SK-N-SH (cell line): Measurements from ENCODE around the gene UBE2D3. TPM values are rescaled to one million over a fixed set of nuclear protein-coding genes. Genes with fewer than 3 reads are reported as not detected.

Experiments used
- CTCF ChIA-PET: fragments of 300-600, 350-600 bp; formaldehyde crosslinking; extraction: SDS; loops from one replicate; lab custom pipeline; 2021; lab: Yijun Ruan, JAX
- POLR2A ChIA-PET: fragments of 350-600 bp; sonication (Branson Sonifier 250); formaldehyde crosslinking; extraction: SDS; loops from one replicate; lab custom pipeline; 2020; ENCODE audit warnings: antibody characterized with exemption, inconsistent platforms; lab: Yijun Ruan, JAX
- DNase-seq: peaks from one replicate; pipeline ENCODE4 v3.0.0; 2012
- H2AFZ ChIP-seq: fragments of 200-600 bp; sonication (generic); 2 replicates; pipeline ENCODE4 v1.8.1; 2016; ENCODE audit warnings: antibody characterized with exemption, mild to moderate bottlenecking, low read depth
- H3F3A ChIP-seq: fragments of 200-600 bp; sonication (generic); replicated peaks from 2 replicates; pipeline ENCODE3; 2016; ENCODE audit warnings: antibody characterized with exemption, mild to moderate bottlenecking; ENCODE audit not compliant: insufficient read depth
- H3K27ac ChIP-seq, 2 experiments: fragments of 200-500 bp in 1 of 2; fragments of 200-600 bp in 1 of 2; sonication (Bioruptor generic) in 1 of 2; sonication (generic), shearing (Covaris generic) in 1 of 2; 2 replicates each; pipeline versions ENCODE4 v1.5.1 to v1.6.1; 2014 to 2016; ENCODE audit warnings: low read depth in 2 of 2, inconsistent platforms in 1 of 2, low read length in 1 of 2, mild to moderate bottlenecking in 1 of 2, mixed read lengths in 1 of 2
- H3K27me3 ChIP-seq: fragments of 200-600 bp; sonication (generic), shearing (Covaris generic); 2 replicates; pipeline ENCODE4 v1.6.1; 2016; ENCODE audit warnings: mixed run types; ENCODE audit not compliant: insufficient read depth
- H3K36me3 ChIP-seq, 2 experiments: fragments of 200-500 bp in 1 of 2; fragments of 200-600 bp in 1 of 2; sonication (Bioruptor generic) in 1 of 2; sonication (generic) in 1 of 2; replicated peaks in 1 of 2; 2 replicates each; pipeline versions ENCODE3 to v1.5.1; 2014 to 2016; ENCODE audit warnings: low read length in 1 of 2, mild to moderate bottlenecking in 1 of 2; ENCODE audit not compliant: insufficient read depth in 2 of 2, control insufficient read depth in 1 of 2
- H3K4me1 ChIP-seq, 2 experiments: fragments of 200-500 bp in 1 of 2; fragments of 200-600 bp in 1 of 2; sonication (Bioruptor generic) in 1 of 2; sonication (generic), shearing (Covaris generic) in 1 of 2; 2 replicates each; pipeline versions ENCODE4 v1.5.1 to v1.6.1; 2014 to 2016; ENCODE audit warnings: low read depth in 1 of 2, low read length in 1 of 2, mixed run types in 1 of 2; ENCODE audit not compliant: insufficient read depth in 2 of 2, control insufficient read depth in 1 of 2
- H3K4me2 ChIP-seq: fragments of 200-600 bp; sonication (generic), shearing (Covaris generic); 2 replicates; pipeline ENCODE4 v1.6.1; 2017; ENCODE audit warnings: mixed run types
- H3K4me3 ChIP-seq, 2 experiments: fragments of 200-500 bp in 1 of 2; fragments of 200-600 bp in 1 of 2; sonication (Bioruptor generic) in 1 of 2; sonication (generic), shearing (Covaris generic) in 1 of 2; 2 replicates each; pipeline versions ENCODE4 v1.5.1 to v1.8.1; 2014 to 2016; ENCODE audit warnings: low read depth in 2 of 2, inconsistent platforms in 1 of 2, low read length in 1 of 2, mild to moderate bottlenecking in 1 of 2, mixed read lengths in 1 of 2, moderate library complexity in 1 of 2
- H3K79me2 ChIP-seq: fragments of 200-600 bp; sonication (generic); 2 replicates; pipeline ENCODE4 v1.8.1; 2017; ENCODE audit warnings: mild to moderate bottlenecking; ENCODE audit not compliant: insufficient read depth
- H3K9ac ChIP-seq: fragments of 200-600 bp; sonication (generic); 2 replicates; pipeline ENCODE4 v1.6.1; 2017; ENCODE audit warnings: mixed run types
- H3K9me2 ChIP-seq: fragments of 200-600 bp; sonication (generic); 2 replicates; pipeline ENCODE4 v1.6.1; 2017; ENCODE audit warnings: mixed run types
- H3K9me3 ChIP-seq: fragments of 200-600 bp; sonication (generic); 2 replicates; pipeline ENCODE4 v1.6.1; 2017; ENCODE audit warnings: mixed run types, mild to moderate bottlenecking, moderate library complexity
- H4K20me1 ChIP-seq: fragments of 200-600 bp; sonication (generic); 2 replicates; pipeline ENCODE4 v1.6.1; 2017; ENCODE audit warnings: mild to moderate bottlenecking, mixed run types; ENCODE audit not compliant: insufficient read depth
- ELF1 ChIP-seq: IDR thresholded peaks from 2 replicates; pipeline ENCODE4 v1.4.0; 2012
- EP300 ChIP-seq, 2 experiments: IDR thresholded peaks; 2 replicates each; pipeline versions ENCODE4 v1.4.0 to v1.6.1; 2012; ENCODE audit warnings: borderline replicate concordance in 1 of 2, low read depth in 1 of 2, low read length in 1 of 2
- EZH2phosphoT487 ChIP-seq: fragments of 200-600 bp; sonication (generic); IDR thresholded peaks from 2 replicates; pipeline ENCODE4 v1.6.1; 2017; ENCODE audit warnings: low read depth, mixed run types, mild to moderate bottlenecking, antibody characterized with exemption, moderate library complexity, borderline replicate concordance
- GABPA ChIP-seq: IDR thresholded peaks from 2 replicates; pipeline ENCODE4 v1.4.0; 2012; ENCODE audit warnings: low read depth, mild to moderate bottlenecking
- GATA2 ChIP-seq: sonication (generic); formaldehyde crosslinking; IDR thresholded peaks from 2 replicates; pipeline ENCODE4 v1.5.0; 2020; ENCODE audit warnings: mild to moderate bottlenecking, missing genetic modification reagents
- IRF3 ChIP-seq: fragments of 150-350 bp; IDR thresholded peaks from 2 replicates; pipeline ENCODE4 v1.6.1; 2016; ENCODE audit warnings: mild to moderate bottlenecking, low read depth, low read length
- JUND ChIP-seq: IDR thresholded peaks from 2 replicates; pipeline ENCODE4 v1.4.0; 2012
- MAX ChIP-seq: IDR thresholded peaks from 2 replicates; pipeline ENCODE4 v1.4.0; 2012; ENCODE audit warnings: low read depth
- MEF2A ChIP-seq: IDR thresholded peaks from 2 replicates; pipeline ENCODE4 v1.4.0; 2012; ENCODE audit warnings: low read depth, borderline replicate concordance
- NRF1 ChIP-seq: IDR thresholded peaks from 2 replicates; pipeline ENCODE4 v1.6.1; 2012; ENCODE audit warnings: low read depth, mild to moderate bottlenecking, low read length
- PBX3 ChIP-seq: IDR thresholded peaks from 2 replicates; pipeline ENCODE4; 2012
- POLR2AphosphoS5 ChIP-seq: IDR thresholded peaks from 2 replicates; pipeline ENCODE4 v1.6.1; 2012; ENCODE audit warnings: low read depth, low read length
- RFX5 ChIP-seq: IDR thresholded peaks from 2 replicates; pipeline ENCODE4 v1.6.1; 2012; ENCODE audit warnings: mild to moderate bottlenecking, improper control_type of control experiment, low read length
- RXRA ChIP-seq: IDR thresholded peaks from 2 replicates; pipeline ENCODE4 v1.4.0; 2012; ENCODE audit warnings: low read depth, mild to moderate bottlenecking, borderline replicate concordance
- TAF1 ChIP-seq: IDR thresholded peaks from 2 replicates; pipeline ENCODE4 v1.6.1; 2012; ENCODE audit warnings: low read depth, mild to moderate bottlenecking, low read length, moderate library complexity, borderline replicate concordance
- TEAD4 ChIP-seq: IDR thresholded peaks from 2 replicates; pipeline ENCODE4 v1.4.0; 2012; ENCODE audit warnings: mild to moderate bottlenecking, borderline replicate concordance; ENCODE audit not compliant: insufficient read depth
- YY1 ChIP-seq: IDR thresholded peaks from 2 replicates; pipeline ENCODE4 v1.4.0; 2012; ENCODE audit warnings: low read depth, mild to moderate bottlenecking
- ZBTB33 ChIP-seq: IDR thresholded peaks from 2 replicates; pipeline ENCODE4 v1.4.0; 2012; ENCODE audit warnings: low read depth, borderline replicate concordance
- WGBS: methylation state at CpG from one replicate; pipeline ENCODE4 v1.1.6; 2017; ENCODE audit warnings: low lambda C conversion rate; 5-methylcytosine and 5-hydroxymethylcytosine counted together
- polyA plus RNA-seq, 3 experiments: library from polyadenylated mRNA; depleted of rRNA; stranded (reverse); fragments of >200 nt; gene quantifications; 2 replicates each; pipeline ENCODE4 v1.2.3, GENCODE V29; 2012

The UBE2D3 gene
- polyA plus RNA-seq, 1 of the 3 experiments (the other 2 are of a cell fraction) = 216 TPM

- Histone ChIP-seq H3K9me2 (no peaks in the 10 kb centered on the region), H3K27me3 (no peaks in the 10 kb centered on the region), H3K9me3 (no peaks in the 10 kb centered on the region), H3K36me3 (no peaks in the 10 kb centered on the region), H3F3A (no peaks in the 10 kb centered on the region), H3K4me1 (peaks cover 0 to 11% of the 10 kb centered on the region in 2 experiments; a peak in 1 of 4 replicates), H2AFZ (no peak overlapping the region), H3K4me2 (no peak overlapping the region), H3K79me2 (peaks cover 52% of the 10 kb centered on the region; the same call in 1 of the 2 replicates), H3K9ac (no peak overlapping the region), H3K4me3 (no peak overlapping the region), H4K20me1 (no peaks in the 10 kb centered on the region), H3K27ac (no peak overlapping the region)
- ChIA-PET CTCF (no interaction called here), POLR2A (no interaction called here)
- 100% methylated on average over 1 of the region's 1 CpG for WGBS
- DNase-seq = no peak
- TF ChIP-seq EZH2phosphoT487 (no peak), JUND (no peak), RFX5 (no peak), MAX (no peak), GABPA (no peak), MEF2A (no peak), PBX3 (no peak), ELF1 (no peak), GATA2 (CRISPR knock-in tag) (no peak), TAF1 (no peak), NRF1 (no peak), EP300 (IDR thresholded peaks at IDR 0.05; ENCODE audit: borderline replicate concordance in 1 of 2, low read depth in 1 of 2, low read length in 1 of 2) (no peak), TEAD4 (no peak), YY1 (no peak), IRF3 (no peak), RXRA (no peak), POLR2AphosphoS5 (no peak), ZBTB33 (no peak)
These were observed 69.7 kb downstream of the UBE2D3 start for GRCh38 chr4:102757681-102758080.
